Measurements from ENCODE around the gene TRIO. TPM values are rescaled to one million over a fixed set of nuclear protein-coding genes. Genes with fewer than 3 reads are reported as not detected.

Gene TRIO
- total RNA-seq, 1 experiment from 2014 or later: 136 TPM

GRCh38 chr5:14292766-14293658 lies 149.9 kb downstream of the TRIO start:
- H3K27me3 Mint-ChIP-seq (ENCODE audit: insufficient read depth, unreplicated experiment): no peaks in the 10 kb centered on the region
- ChIA-PET CTCF (interaction anchor here (0.5 to 1.1 kb wide), 2 partner anchors 22 to 628 kb away, joined by 3 read pairs; no protein-coding TSS in a partner anchor), POLR2A (interaction anchor here (0.5 kb wide), 1 partner anchor 144 kb away, joined by 3 read pairs; no protein-coding TSS in a partner anchor)
- intact Hi-C loops (cut with micrococcal nuclease): no loop called here
- BruUV-seq (replicated peaks): no TSS peak
- no peak overlapping the region for H3K4me3 Mint-ChIP-seq (ENCODE audit: unreplicated experiment)
- no peak for TF ChIP-seq CTCF (IDR thresholded peaks at IDR 0.05; ENCODE audit: unreplicated experiment)
- no peaks in the 10 kb centered on the region for H3K9me3 Mint-ChIP-seq (ENCODE audit: unreplicated experiment)
- H3K27ac Mint-ChIP-seq (ENCODE audit: low read depth, unreplicated experiment): no peak overlapping the region
- H3K4me1 Mint-ChIP-seq (ENCODE audit: insufficient read depth, unreplicated experiment): peaks cover 12% of the 10 kb centered on the region
- no peak for DNase-seq (ENCODE audit: unreplicated experiment)
- peaks cover 50% of the 10 kb centered on the region for H3K36me3 Mint-ChIP-seq (ENCODE audit: insufficient read depth, unreplicated experiment)

DNA sequence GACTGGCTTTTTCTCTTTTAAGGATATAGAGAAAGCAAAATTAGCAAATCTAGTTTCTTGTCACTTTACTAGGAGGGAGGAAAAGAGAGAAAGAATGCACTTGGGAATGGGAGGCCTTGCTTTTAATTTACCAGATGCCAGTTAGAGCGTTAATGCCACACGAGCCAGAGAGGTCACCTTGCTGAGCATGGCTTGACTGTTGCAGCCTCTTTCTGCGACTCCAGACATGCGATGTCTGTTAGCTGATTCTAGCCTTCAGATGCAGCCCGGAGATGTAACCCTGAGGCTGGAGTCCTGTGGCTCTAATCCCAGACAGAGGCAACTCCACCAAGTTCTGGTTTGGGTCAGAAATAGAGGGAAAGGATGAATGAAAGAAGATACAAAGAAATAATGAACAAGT lies 152.5 kb downstream of the TRIO start:
- CTCF ChIA-PET: interaction anchor here (1.0 kb wide), 1 partner anchor 31 kb away, joined by 3 read pairs; no protein-coding TSS in a partner anchor
- peaks cover 19% of the 10 kb centered on the region for H3K4me1 Mint-ChIP-seq (ENCODE audit: insufficient read depth, unreplicated experiment)
- POLR2A ChIA-PET: interaction anchor here (0.8 to 1.1 kb wide), 3 partner anchors 15 to 126 kb away, joined by 3 to 4 read pairs (median 4); no protein-coding TSS in a partner anchor
- TF ChIP-seq CTCF (IDR thresholded peaks at IDR 0.05; ENCODE audit: unreplicated experiment): no peak
- peak overlapping the region; percentile 28 for H3K27ac Mint-ChIP-seq (ENCODE audit: low read depth, unreplicated experiment)
- intact Hi-C loops (cut with micrococcal nuclease): no loop called here
- no TSS peak for BruUV-seq (replicated peaks)
- no peaks in the 10 kb centered on the region for H3K9me3 Mint-ChIP-seq (ENCODE audit: unreplicated experiment)
- H3K36me3 Mint-ChIP-seq (ENCODE audit: insufficient read depth, unreplicated experiment): peaks cover 37% of the 10 kb centered on the region
- H3K27me3 Mint-ChIP-seq (ENCODE audit: insufficient read depth, unreplicated experiment): no peaks in the 10 kb centered on the region
- no peak for DNase-seq (ENCODE audit: unreplicated experiment)
- no peak overlapping the region for H3K4me3 Mint-ChIP-seq (ENCODE audit: unreplicated experiment)

GRCh38 chr5:14296533-14297331 lies 153.6 kb downstream of the TRIO start:
- CTCF ChIA-PET: interaction anchor here (1.0 to 2.1 kb wide), 3 partner anchors 26 to 57 kb away, joined by 3 to 5 read pairs (median 4); no protein-coding TSS in a partner anchor
- H3K4me1 Mint-ChIP-seq (ENCODE audit: insufficient read depth, unreplicated experiment): peaks cover 19% of the 10 kb centered on the region
- H3K27ac Mint-ChIP-seq (ENCODE audit: low read depth, unreplicated experiment): peak overlapping the region; percentile 18
- intact Hi-C loops (cut with micrococcal nuclease): no loop called here
- H3K4me3 Mint-ChIP-seq (ENCODE audit: unreplicated experiment): no peak overlapping the region
- DNase-seq (ENCODE audit: unreplicated experiment): no peak
- BruUV-seq (replicated peaks): no TSS peak
- POLR2A ChIA-PET: interaction anchor here (0.7 to 1.1 kb wide), 5 partner anchors 16 to 153 kb away, joined by 3 to 4 read pairs (median 3); no protein-coding TSS in a partner anchor
- no peaks in the 10 kb centered on the region for H3K27me3 Mint-ChIP-seq (ENCODE audit: insufficient read depth, unreplicated experiment)
- H3K36me3 Mint-ChIP-seq (ENCODE audit: insufficient read depth, unreplicated experiment): peaks cover 41% of the 10 kb centered on the region
- no peaks in the 10 kb centered on the region for H3K9me3 Mint-ChIP-seq (ENCODE audit: unreplicated experiment)
- no peak for TF ChIP-seq CTCF (IDR thresholded peaks at IDR 0.05; ENCODE audit: unreplicated experiment)

Measured in MCF 10A (cell line).